Measurements from ENCODE around the gene COA1.
"Not testable (repeated sequence)": the region's sequence is repeated elsewhere in the genome, so short reads cannot be mapped to it uniquely, and the experiment has no call there.

DNA sequence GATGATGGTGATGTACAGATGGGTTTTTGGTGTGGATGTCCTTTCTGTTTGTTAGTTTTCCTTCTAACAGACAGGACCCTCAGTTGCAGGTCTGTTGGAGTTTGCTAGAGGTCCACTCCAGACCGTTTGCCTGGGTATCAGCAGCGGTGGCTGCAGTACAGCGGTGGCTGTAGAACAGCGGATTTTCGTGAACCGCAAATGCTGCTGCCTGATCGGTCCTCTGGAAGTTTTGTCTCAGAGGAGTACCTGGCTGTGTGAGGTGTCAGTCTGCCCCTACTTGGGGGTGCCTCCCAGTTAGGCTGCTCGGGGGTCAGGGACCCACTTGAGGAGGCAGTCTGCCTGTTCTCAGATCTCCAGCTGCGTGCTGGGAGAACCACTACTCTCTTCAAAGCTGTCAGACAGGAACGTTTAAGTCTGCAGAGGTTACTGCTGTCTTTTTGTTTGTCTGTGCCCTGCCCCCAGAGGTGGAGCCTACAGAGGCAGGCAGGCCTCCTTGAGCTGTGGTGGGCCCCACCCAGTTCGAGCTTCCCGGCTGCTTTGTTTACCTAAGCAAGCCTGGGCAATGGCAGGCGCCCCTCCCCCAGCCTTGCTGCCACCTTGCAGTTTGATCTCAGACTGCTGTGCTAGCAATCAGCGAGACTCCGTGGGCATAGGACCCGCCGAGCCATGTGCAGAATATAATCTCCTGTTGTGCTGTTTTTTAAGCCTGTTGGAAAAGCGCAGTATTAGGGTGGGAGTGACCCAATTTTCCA lies 49.1 kb upstream of the COA1 start:
- TF ChIP-seq CTCF (IDR thresholded peaks at IDR 0.05); EZH2 (IDR thresholded peaks at IDR 0.05; ENCODE audit: borderline replicate concordance, insufficient read depth, low read depth, low read length, poor library complexity, severe bottlenecking): not testable (repeated sequence)
